SK-N-SH (cell line): ENCODE measurements around the gene ABHD8. TPM values are rescaled to one million over a fixed set of nuclear protein-coding genes. Genes with fewer than 3 reads are reported as not detected.
A peak's percentile ranks its signal among the peaks of the same experiment; 100 is the strongest.

Experiments used
- CTCF ChIA-PET: fragments of 300-600, 350-600 bp; formaldehyde crosslinking; extraction: SDS; loops from one replicate; lab custom pipeline; 2021; lab: Yijun Ruan, JAX
- POLR2A ChIA-PET: fragments of 350-600 bp; sonication (Branson Sonifier 250); formaldehyde crosslinking; extraction: SDS; loops from one replicate; lab custom pipeline; 2020; ENCODE audit warnings: antibody characterized with exemption, inconsistent platforms; lab: Yijun Ruan, JAX
- DNase-seq: peaks from one replicate; pipeline ENCODE4 v3.0.0; 2012
- H2AFZ ChIP-seq: fragments of 200-600 bp; sonication (generic); 2 replicates; pipeline ENCODE4 v1.8.1; 2016; ENCODE audit warnings: antibody characterized with exemption, mild to moderate bottlenecking, low read depth
- H3F3A ChIP-seq: fragments of 200-600 bp; sonication (generic); replicated peaks from 2 replicates; pipeline ENCODE3; 2016; ENCODE audit warnings: antibody characterized with exemption, mild to moderate bottlenecking; ENCODE audit not compliant: insufficient read depth
- H3K27ac ChIP-seq, 2 experiments: fragments of 200-500 bp in 1 of 2; fragments of 200-600 bp in 1 of 2; sonication (Bioruptor generic) in 1 of 2; sonication (generic), shearing (Covaris generic) in 1 of 2; 2 replicates each; pipeline versions ENCODE4 v1.5.1 to v1.6.1; 2014 to 2016; ENCODE audit warnings: low read depth in 2 of 2, inconsistent platforms in 1 of 2, low read length in 1 of 2, mild to moderate bottlenecking in 1 of 2, mixed read lengths in 1 of 2
- H3K27me3 ChIP-seq: fragments of 200-600 bp; sonication (generic), shearing (Covaris generic); 2 replicates; pipeline ENCODE4 v1.6.1; 2016; ENCODE audit warnings: mixed run types; ENCODE audit not compliant: insufficient read depth
- H3K36me3 ChIP-seq, 2 experiments: fragments of 200-500 bp in 1 of 2; fragments of 200-600 bp in 1 of 2; sonication (Bioruptor generic) in 1 of 2; sonication (generic) in 1 of 2; replicated peaks in 1 of 2; 2 replicates each; pipeline versions ENCODE3 to v1.5.1; 2014 to 2016; ENCODE audit warnings: low read length in 1 of 2, mild to moderate bottlenecking in 1 of 2; ENCODE audit not compliant: insufficient read depth in 2 of 2, control insufficient read depth in 1 of 2
- H3K4me1 ChIP-seq, 2 experiments: fragments of 200-500 bp in 1 of 2; fragments of 200-600 bp in 1 of 2; sonication (Bioruptor generic) in 1 of 2; sonication (generic), shearing (Covaris generic) in 1 of 2; 2 replicates each; pipeline versions ENCODE4 v1.5.1 to v1.6.1; 2014 to 2016; ENCODE audit warnings: low read depth in 1 of 2, low read length in 1 of 2, mixed run types in 1 of 2; ENCODE audit not compliant: insufficient read depth in 2 of 2, control insufficient read depth in 1 of 2
- H3K4me2 ChIP-seq: fragments of 200-600 bp; sonication (generic), shearing (Covaris generic); 2 replicates; pipeline ENCODE4 v1.6.1; 2017; ENCODE audit warnings: mixed run types
- H3K4me3 ChIP-seq, 2 experiments: fragments of 200-500 bp in 1 of 2; fragments of 200-600 bp in 1 of 2; sonication (Bioruptor generic) in 1 of 2; sonication (generic), shearing (Covaris generic) in 1 of 2; 2 replicates each; pipeline versions ENCODE4 v1.5.1 to v1.8.1; 2014 to 2016; ENCODE audit warnings: low read depth in 2 of 2, inconsistent platforms in 1 of 2, low read length in 1 of 2, mild to moderate bottlenecking in 1 of 2, mixed read lengths in 1 of 2, moderate library complexity in 1 of 2
- H3K79me2 ChIP-seq: fragments of 200-600 bp; sonication (generic); 2 replicates; pipeline ENCODE4 v1.8.1; 2017; ENCODE audit warnings: mild to moderate bottlenecking; ENCODE audit not compliant: insufficient read depth
- H3K9ac ChIP-seq: fragments of 200-600 bp; sonication (generic); 2 replicates; pipeline ENCODE4 v1.6.1; 2017; ENCODE audit warnings: mixed run types
- H3K9me2 ChIP-seq: fragments of 200-600 bp; sonication (generic); 2 replicates; pipeline ENCODE4 v1.6.1; 2017; ENCODE audit warnings: mixed run types
- H3K9me3 ChIP-seq: fragments of 200-600 bp; sonication (generic); 2 replicates; pipeline ENCODE4 v1.6.1; 2017; ENCODE audit warnings: mixed run types, mild to moderate bottlenecking, moderate library complexity
- H4K20me1 ChIP-seq: fragments of 200-600 bp; sonication (generic); 2 replicates; pipeline ENCODE4 v1.6.1; 2017; ENCODE audit warnings: mild to moderate bottlenecking, mixed run types; ENCODE audit not compliant: insufficient read depth
- CHD2 ChIP-seq: fragments of 150-350 bp; IDR thresholded peaks from 2 replicates; pipeline ENCODE4 v1.6.1; 2018; ENCODE audit warnings: low read length; ENCODE audit not compliant: partially characterized antibody
- ELF1 ChIP-seq: IDR thresholded peaks from 2 replicates; pipeline ENCODE4 v1.4.0; 2012
- EZH2phosphoT487 ChIP-seq: fragments of 200-600 bp; sonication (generic); IDR thresholded peaks from 2 replicates; pipeline ENCODE4 v1.6.1; 2017; ENCODE audit warnings: low read depth, mixed run types, mild to moderate bottlenecking, antibody characterized with exemption, moderate library complexity, borderline replicate concordance
- FOXJ3 ChIP-seq: sonication (generic); formaldehyde crosslinking; IDR thresholded peaks from 2 replicates; pipeline ENCODE4 v1.5.1; 2020; ENCODE audit warnings: mild to moderate bottlenecking, missing genetic modification reagents
- GABPA ChIP-seq: IDR thresholded peaks from 2 replicates; pipeline ENCODE4 v1.4.0; 2012; ENCODE audit warnings: low read depth, mild to moderate bottlenecking
- MEF2A ChIP-seq: IDR thresholded peaks from 2 replicates; pipeline ENCODE4 v1.4.0; 2012; ENCODE audit warnings: low read depth, borderline replicate concordance
- MXI1 ChIP-seq: IDR thresholded peaks from 2 replicates; pipeline ENCODE4 v1.6.1; 2012; ENCODE audit warnings: mild to moderate bottlenecking, low read depth, low read length, improper control_type of control experiment
- RAD21 ChIP-seq: IDR thresholded peaks from 2 replicates; pipeline ENCODE4 v1.6.1; 2012; ENCODE audit warnings: mild to moderate bottlenecking, low read length
- RCOR1 ChIP-seq: fragments of 150-350 bp; IDR thresholded peaks from 2 replicates; pipeline ENCODE4 v1.6.1; 2017; ENCODE audit warnings: antibody characterized with exemption, low read length
- REST ChIP-seq: IDR thresholded peaks from 2 replicates; pipeline ENCODE4 v1.6.1; 2012; ENCODE audit warnings: mild to moderate bottlenecking, low read depth, low read length, moderate library complexity
- SMC3 ChIP-seq: IDR thresholded peaks from 2 replicates; pipeline ENCODE4 v1.6.1; 2012; ENCODE audit warnings: low read depth, low read length, improper control_type of control experiment
- TEAD4 ChIP-seq: IDR thresholded peaks from 2 replicates; pipeline ENCODE4 v1.4.0; 2012; ENCODE audit warnings: mild to moderate bottlenecking, borderline replicate concordance; ENCODE audit not compliant: insufficient read depth
- WGBS: methylation state at CpG from one replicate; pipeline ENCODE4 v1.1.6; 2017; ENCODE audit warnings: low lambda C conversion rate; 5-methylcytosine and 5-hydroxymethylcytosine counted together
- polyA plus RNA-seq, 3 experiments: library from polyadenylated mRNA; depleted of rRNA; stranded (reverse); fragments of >200 nt; gene quantifications; 2 replicates each; pipeline ENCODE4 v1.2.3, GENCODE V29; 2012

ABHD8 gene
- polyA plus RNA-seq, 1 of the 3 experiments (the other 2 are of a cell fraction) = 11.1 TPM

GRCh38 chr19:17332677-17333581 is 29.7 kb upstream of the ABHD8 start:
- Histone ChIP-seq H3K4me2 (no peak overlapping the region), H3K36me3 (peaks cover 0 to 4% of the 10 kb centered on the region in 2 experiments), H3K9ac (no peak overlapping the region), H3K4me3 (no peak overlapping the region; a peak in 1 of 4 replicates), H3K9me2 (no peaks in the 10 kb centered on the region), H3K27ac (no peak overlapping the region; a peak in 1 of 4 replicates), H3K79me2 (peaks cover under 1% of the 10 kb centered on the region; the same call in 1 of the 2 replicates), H3K4me1 (peaks cover 0 to 16% of the 10 kb centered on the region in 2 experiments; a peak in 1 of 4 replicates), H3K27me3 (no peaks in the 10 kb centered on the region), H2AFZ (no peak overlapping the region), H4K20me1 (no peaks in the 10 kb centered on the region), H3F3A (peaks cover 8% of the 10 kb centered on the region), H3K9me3 (no peaks in the 10 kb centered on the region)
- ChIA-PET CTCF (interaction anchor here (0.8 to 1.9 kb wide), 8 partner anchors 8 to 58 kb away, joined by 3 to 8 read pairs (median 6); partner anchors contain the start of genes DDA1 and MRPL34), POLR2A (interaction anchor here (0.5 to 1.6 kb wide), 4 partner anchors 12 to 128 kb away, joined by 3 to 8 read pairs (median 4); partner anchors contain the start of genes ABHD8 and DDA1)
- 98% methylated on average over 34 of the region's 45 CpGs for WGBS
- peak; percentile 86 for DNase-seq
- TF ChIP-seq MXI1 (no peak), ELF1 (no peak), SMC3 (no peak), GABPA (no peak), RCOR1 (no peak), FOXJ3 (CRISPR knock-in tag) (no peak)

- CTCF ChIA-PET = interaction anchor here (0.9 to 1.8 kb wide), 5 partner anchors 13 to 59 kb away, joined by 3 to 7 read pairs (median 5); partner anchors contain the start of gene MRPL34
- Histone ChIP-seq H4K20me1 (no peaks in the 10 kb centered on the region), H3K9me2 (no peaks in the 10 kb centered on the region), H3K9me3 (no peaks in the 10 kb centered on the region), H3K4me3 (no peak overlapping the region), H3K79me2 (no peaks in the 10 kb centered on the region)
- no peak for TF ChIP-seq CHD2
- TF ChIP-seq RAD21 = no peak
- TF ChIP-seq TEAD4 = no peak
- TF ChIP-seq MEF2A = no peak
- no peak for TF ChIP-seq EZH2phosphoT487
- peak; percentile 65 for TF ChIP-seq REST
- TF ChIP-seq, all 33 proteins: peak for 1
- Histone ChIP-seq H3K27ac (no peak overlapping the region), H3K4me2 (no peak overlapping the region), H3F3A (peaks cover 8% of the 10 kb centered on the region), H2AFZ (no peak overlapping the region), H3K27me3 (no peaks in the 10 kb centered on the region), H3K36me3 (peaks cover 0 to 8% of the 10 kb centered on the region in 2 experiments), H3K9ac (no peak overlapping the region), H3K4me1 (peaks cover 0 to 16% of the 10 kb centered on the region in 2 experiments; a peak in 1 of 4 replicates)
- DNase-seq = no peak
- 95% methylated on average over 8 of the region's 8 CpGs for WGBS
- POLR2A ChIA-PET = interaction anchor here (0.5 to 1.6 kb wide), 3 partner anchors 23 to 129 kb away, joined by 3 to 8 read pairs (median 4); partner anchors contain the start of genes ABHD8 and DDA1
Observed at GRCh38 chr19:17332360-17332676, 29.1 kb upstream of the ABHD8 start.
